HG03439 (cell line): ENCODE measurements around the gene PALLD.
"Not testable (repeated sequence)": the region's sequence is repeated elsewhere in the genome, so short reads cannot be mapped to it uniquely, and the experiment has no call there.

Experiments
- ATAC-seq: cut with Tn5 transposase; IDR thresholded peaks from one replicate; pipeline ENCODE4 v1.9.1; 2021; ENCODE audit warnings: mild to moderate bottlenecking, moderate library complexity; ENCODE audit not compliant: unreplicated experiment

The PALLD gene

GRCh38 chr4:168777277-168777965, 280.6 kb downstream of the PALLD start:
- no peak for ATAC-seq

DNA sequence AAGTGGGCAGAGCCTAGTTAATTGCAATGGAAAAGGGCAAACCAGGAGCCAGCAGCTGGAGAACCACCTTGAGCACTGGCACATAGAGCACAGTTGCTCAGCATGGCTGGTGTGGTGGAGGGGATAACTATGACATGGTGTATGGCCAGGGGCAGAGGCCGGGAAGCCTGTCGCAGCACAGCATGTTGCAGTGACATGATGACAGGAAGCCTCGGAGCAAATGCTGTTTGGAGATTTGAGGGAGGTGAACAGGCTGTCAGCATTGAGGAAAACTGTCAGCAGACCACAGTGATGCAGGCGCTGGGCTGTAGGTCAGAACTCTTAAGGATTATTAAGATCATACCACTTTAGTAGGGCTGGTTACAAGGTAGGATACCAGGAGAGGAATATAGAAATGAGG, 284.5 kb downstream of the PALLD start:
- ATAC-seq = no peak

- no peak for ATAC-seq
These were observed 285.1 kb downstream of the PALLD start for GRCh38 chr4:168781926-168782325.

DNA sequence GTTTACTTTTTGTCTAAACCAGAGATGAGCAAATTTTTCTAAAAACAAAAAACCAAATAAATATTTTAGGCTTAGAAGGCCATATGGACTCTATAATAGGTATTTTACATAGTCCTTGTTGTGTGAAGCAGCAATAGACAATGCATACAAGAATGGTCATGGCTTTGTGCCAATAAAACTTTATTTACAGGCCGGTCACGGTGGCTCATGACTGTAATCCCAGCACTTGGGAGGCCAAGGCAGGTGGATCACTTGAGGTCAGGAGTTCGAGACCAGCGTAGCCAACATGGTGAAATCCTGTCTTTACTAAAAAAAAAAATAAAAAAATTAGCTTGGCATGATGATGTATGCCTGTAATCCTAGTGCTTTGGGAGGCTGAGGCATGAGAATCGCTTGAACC, 285.6 kb downstream of the PALLD start:
- no peak for ATAC-seq

DNA sequence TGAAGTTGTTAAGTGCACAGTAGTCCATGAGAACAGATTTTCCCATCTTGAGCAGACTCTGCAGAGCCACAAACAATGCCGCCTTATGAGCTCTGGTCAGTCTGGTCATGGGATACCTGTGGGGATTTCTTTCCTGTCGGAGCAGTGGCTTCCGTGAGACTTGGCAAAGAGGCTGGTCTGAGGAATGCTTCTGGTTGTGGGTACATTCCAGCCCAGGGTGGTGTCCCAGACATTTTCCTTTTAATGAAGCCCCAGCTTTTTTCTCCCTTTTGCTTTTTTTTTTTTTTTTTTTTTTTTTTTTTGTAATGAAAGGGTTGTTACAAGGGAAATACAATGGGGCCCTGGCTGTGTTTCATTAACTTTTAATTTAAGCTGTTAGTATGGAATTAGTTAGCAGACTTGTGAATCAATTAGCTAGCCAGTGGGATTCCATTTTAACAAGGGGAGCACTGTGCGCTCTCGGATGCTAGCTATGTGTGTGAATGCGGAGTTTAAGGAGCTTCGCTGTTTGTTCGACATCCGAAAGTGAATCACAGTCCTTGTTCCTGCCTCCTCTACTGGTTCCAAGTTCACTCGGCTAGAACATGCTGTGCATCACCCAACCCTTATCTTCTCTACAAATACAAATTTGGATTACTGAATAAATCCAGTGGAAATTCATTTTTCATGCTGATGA, 288.1 kb downstream of the PALLD start:
- no peak for ATAC-seq

GRCh38 chr4:168787334-168787733, 290.5 kb downstream of the PALLD start:
- ATAC-seq = no peak

GRCh38 chr4:168787801-168788595, 291.1 kb downstream of the PALLD start:
- no peak for ATAC-seq

- no peak for ATAC-seq
These were observed 294.0 kb downstream of the PALLD start for GRCh38 chr4:168790898-168791297.

- no peak for ATAC-seq
These were observed 294.5 kb downstream of the PALLD start for GRCh38 chr4:168791376-168791775.

DNA sequence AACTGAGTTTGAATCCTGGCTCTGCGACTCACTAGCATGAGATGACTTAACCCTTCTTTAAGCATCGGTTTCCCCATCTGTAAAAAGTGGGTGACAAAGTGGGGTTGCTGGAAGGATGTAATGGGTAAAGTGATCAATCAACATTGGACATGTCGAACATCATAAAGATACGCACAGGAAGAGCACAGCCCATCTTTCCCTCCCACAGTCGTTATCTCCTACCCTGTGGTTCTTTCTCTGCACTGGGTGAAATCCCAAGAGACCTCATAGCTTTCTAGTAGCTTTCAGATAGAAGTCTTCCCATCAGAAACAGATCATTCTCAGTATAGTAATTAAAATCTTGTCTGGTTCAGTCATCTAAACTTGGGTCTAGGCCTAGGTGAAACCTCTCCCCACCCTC, 296.7 kb downstream of the PALLD start:
- ATAC-seq = no peak

DNA sequence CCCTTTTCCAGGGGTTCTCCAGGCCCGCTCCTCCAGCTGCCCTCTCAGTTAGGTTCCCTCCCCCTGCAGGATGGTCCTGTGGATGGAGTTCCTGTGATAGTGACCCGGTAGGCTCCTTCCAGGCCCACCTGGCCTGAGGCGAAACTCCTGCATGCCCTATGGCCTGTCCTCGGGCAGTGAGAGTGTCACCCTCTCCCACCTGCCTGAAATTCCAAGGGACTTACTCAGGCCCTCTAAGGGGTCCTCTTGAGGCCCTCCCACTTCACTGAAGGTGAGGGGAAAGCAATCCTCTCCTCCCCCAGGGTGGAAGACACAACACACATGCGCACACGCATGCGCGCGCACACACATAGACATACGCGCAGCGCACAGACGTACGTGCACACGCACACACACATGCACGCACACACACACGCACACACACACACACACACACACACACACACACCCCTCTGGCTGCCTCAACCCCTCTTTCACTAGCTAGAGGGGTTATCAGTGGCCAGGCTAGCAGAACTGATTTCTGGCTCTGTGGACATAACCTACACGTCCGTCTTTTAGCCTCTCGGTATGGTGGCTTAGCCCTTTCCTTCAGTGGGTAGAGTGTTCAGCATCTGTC, 297.3 kb downstream of the PALLD start:
- ATAC-seq = no peak

GRCh38 chr4:168794881-168795280, 298.0 kb downstream of the PALLD start:
- no peak for ATAC-seq

GRCh38 chr4:168795346-168795745, 298.5 kb downstream of the PALLD start:
- no peak for ATAC-seq

DNA sequence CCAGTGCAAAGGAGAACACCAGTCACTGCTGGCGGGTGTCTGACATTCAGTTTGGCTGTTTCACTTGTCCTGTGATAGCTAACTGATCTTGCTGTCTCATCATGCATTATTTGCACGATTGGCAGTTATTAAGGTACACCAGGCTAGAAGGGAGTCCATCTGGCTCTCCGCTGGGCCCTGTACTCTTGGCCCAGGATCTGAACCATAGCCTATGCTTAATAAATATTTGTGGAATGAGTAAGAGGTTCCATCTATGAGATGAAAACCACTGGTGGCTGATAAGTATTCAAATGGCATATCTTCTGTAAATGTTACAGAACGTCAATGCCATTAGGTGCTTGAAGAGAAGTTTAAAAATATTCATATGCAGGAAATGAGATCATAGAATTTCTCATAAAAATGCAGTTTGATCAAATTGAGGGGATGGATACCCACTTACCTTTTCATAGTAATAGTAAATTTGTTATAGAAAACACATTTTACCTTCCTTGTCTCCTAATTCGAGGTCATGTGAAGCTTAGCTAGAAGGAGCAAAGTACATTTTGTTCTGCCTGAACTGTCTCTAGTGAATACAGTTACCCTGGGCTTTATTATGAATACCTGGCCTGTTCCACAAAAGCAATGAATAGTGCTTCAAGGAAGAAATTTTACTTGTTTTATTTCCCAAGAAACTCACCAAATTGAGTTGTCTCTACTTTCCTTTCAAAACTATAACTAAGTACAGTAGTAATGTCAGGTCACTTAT, 299.7 kb downstream of the PALLD start:
- ATAC-seq = no peak

- ATAC-seq = no peak
These were observed 300.3 kb downstream of the PALLD start for GRCh38 chr4:168797194-168797593.

GRCh38 chr4:168797738-168798375, 301.0 kb downstream of the PALLD start:
- ATAC-seq = no peak

DNA sequence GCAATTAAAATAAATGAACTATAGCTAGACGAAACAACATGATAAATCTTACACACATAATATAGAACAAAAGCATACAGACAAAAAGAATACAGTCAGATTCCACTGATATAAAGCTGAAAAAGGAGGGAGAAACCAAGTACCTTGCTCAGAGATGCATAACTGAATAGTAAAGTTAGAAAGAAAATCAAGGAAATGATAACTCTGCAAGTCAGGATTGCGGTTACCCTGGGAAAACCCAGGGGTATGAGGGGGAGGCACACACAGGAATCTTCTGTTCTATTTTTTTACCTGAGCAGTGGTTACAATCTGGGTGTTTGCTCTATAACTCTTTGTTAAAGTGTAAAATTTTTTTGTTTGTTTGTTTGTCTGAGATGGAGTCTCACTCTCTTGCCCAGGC, 304.1 kb downstream of the PALLD start:
- ATAC-seq = no peak

- no peak for ATAC-seq
These were observed 305.4 kb downstream of the PALLD start for GRCh38 chr4:168802222-168802621.

DNA sequence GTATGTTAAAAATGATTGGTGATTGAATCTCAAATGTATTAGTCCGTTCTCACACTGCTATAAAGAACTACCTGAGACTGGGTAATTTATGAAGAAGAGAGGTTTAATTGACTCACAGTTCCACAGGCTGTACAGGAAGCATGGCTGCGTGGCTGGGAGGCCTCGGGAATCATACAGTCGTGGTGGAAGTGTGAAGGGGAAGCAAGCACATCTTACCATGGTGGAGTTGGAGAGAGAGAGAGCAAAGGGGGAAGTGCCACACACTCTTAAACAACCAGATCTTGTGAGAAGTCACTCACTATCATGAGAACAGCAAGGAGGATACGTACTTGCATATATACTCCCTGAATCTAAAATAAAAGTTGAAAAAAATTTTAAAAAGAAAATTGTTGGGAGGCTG, 306.2 kb downstream of the PALLD start:
- ATAC-seq = not testable (repeated sequence)

DNA sequence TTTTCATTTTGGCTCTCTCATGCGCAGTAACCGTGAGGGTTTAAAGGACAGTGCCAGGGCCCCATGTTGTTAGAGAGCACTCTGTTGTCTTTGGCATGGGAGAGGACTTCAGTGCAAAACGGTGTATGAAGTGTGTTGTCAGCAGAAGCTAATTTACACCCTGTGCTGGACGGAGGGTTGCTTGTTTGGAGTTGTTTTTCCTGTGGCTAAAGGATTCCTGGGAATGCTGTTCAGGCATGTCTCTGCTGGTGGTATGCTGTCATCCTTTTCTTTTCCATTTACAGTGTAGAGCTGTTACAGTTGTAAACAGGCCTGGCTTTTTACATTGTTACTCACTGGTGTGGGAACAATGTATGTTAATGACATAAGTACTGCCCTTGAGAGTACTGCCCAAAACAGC, 306.9 kb downstream of the PALLD start:
- no peak for ATAC-seq
